GM19238 (cell line): ENCODE data around the gene GALC.

Source experiments
- DNase-seq: peaks from one replicate; pipeline ENCODE4 v3.0.0; 2011; ENCODE audit warnings: low spot score; ENCODE audit not compliant: insufficient read length

GALC gene

GRCh38 chr14:87960013-87960787, 32.8 kb downstream of the GALC start:
- no peak for DNase-seq

GRCh38 chr14:87955501-87955900, 37.5 kb downstream of the GALC start:
- DNase-seq, result no peak

GRCh38 chr14:87952307-87953094, 40.5 kb downstream of the GALC start:
- no peak for DNase-seq

GRCh38 chr14:87944987-87945604, 47.9 kb downstream of the GALC start:
- DNase-seq, result no peak

- DNase-seq, result no peak
Measured at GRCh38 chr14:87940894-87941293, 52.1 kb downstream of the GALC start.

- no peak for DNase-seq
Measured at GRCh38 chr14:87940382-87940781, 52.6 kb downstream of the GALC start.

- no peak for DNase-seq
Measured at GRCh38 chr14:87935886-87936285, 57.1 kb downstream of the GALC start.

- no peak for DNase-seq
Measured at GRCh38 chr14:87935081-87935828, 57.7 kb downstream of the GALC start.

GRCh38 chr14:87934185-87934584, 58.8 kb downstream of the GALC start:
- no peak for DNase-seq

GRCh38 chr14:87916886-87917275, 76.1 kb downstream of the GALC start:
- no peak for DNase-seq

GRCh38 chr14:87916103-87916885, 76.7 kb downstream of the GALC start:
- no peak for DNase-seq

GRCh38 chr14:87908550-87908949, 84.4 kb downstream of the GALC start:
- no peak for DNase-seq

- DNase-seq, result no peak
Measured at GRCh38 chr14:87901652-87902051, 91.3 kb downstream of the GALC start.

GRCh38 chr14:87901236-87901635, 91.7 kb downstream of the GALC start:
- no peak for DNase-seq

- DNase-seq, result no peak
Measured at GRCh38 chr14:87899228-87899627, 93.8 kb downstream of the GALC start.

- no peak for DNase-seq
Measured at GRCh38 chr14:87898301-87898700, 94.7 kb downstream of the GALC start.

- no peak for DNase-seq
Measured at GRCh38 chr14:87896393-87897380, 96.3 kb downstream of the GALC start.

GRCh38 chr14:87894920-87895319, 98.1 kb downstream of the GALC start:
- DNase-seq, result no peak

- no peak for DNase-seq
Measured at GRCh38 chr14:87892763-87893162, 100.2 kb downstream of the GALC start.
